Peyer's patch (tissue), 4 donors: ENCODE data around the gene BLVRA. TPM values are rescaled to one million over a fixed set of nuclear protein-coding genes. Genes with fewer than 3 reads are reported as not detected.

Source experiments
- DNase-seq, 3 donors: peaks; one replicate each; pipeline ENCODE4 v3.0.0-alpha.2; 2017 to 2019
- H3K27ac ChIP-seq, 4 donors: fragments of 200-600 bp; sonication (generic); one replicate each; pipeline ENCODE4 v1.5.1; 2016 to 2019
- H3K27me3 ChIP-seq, 2 donors: fragments of 200-600 bp; sonication (generic); one replicate each; pipeline ENCODE4 v1.5.1; 2019
- H3K36me3 ChIP-seq, 3 donors: fragments of 200-600 bp; sonication (generic); one replicate each; pipeline ENCODE4 v1.5.1; 2016 to 2019
- H3K4me1 ChIP-seq, 4 donors: fragments of 200-600 bp; sonication (generic); one replicate each; pipeline ENCODE4 v1.5.1; 2016 to 2019
- H3K4me3 ChIP-seq, 4 donors: fragments of 200-600 bp; sonication (generic); 1 replicate in 3 of 4; 2 replicates in 1 of 4; pipeline ENCODE4 v1.5.1; 2016 to 2019; ENCODE audit warnings: mild to moderate bottlenecking in 1 of 4
- H3K9me3 ChIP-seq, 4 donors: fragments of 200-600 bp; sonication (generic); one replicate each; pipeline ENCODE4 v1.5.1; 2016 to 2019; ENCODE audit warnings: mild to moderate bottlenecking in 1 of 4
- POLR2A ChIP-seq, 2 donors: fragments of 450-650 bp; IDR thresholded peaks; one replicate each; pipeline ENCODE4 v1.5.1; 2017; ENCODE audit warnings: antibody characterized with exemption in 2 of 2, mild to moderate bottlenecking in 2 of 2, moderate library complexity in 2 of 2
- total RNA-seq, 4 donors: library from RNA; depleted of rRNA; stranded (reverse); fragments of >200 nt; gene quantifications; one replicate each; pipeline ENCODE4 v1.1.0, GENCODE V29; 2016
- TF ChIP-seq, protein P1 (sequence below), 6 experiments: fragments of 450-650 bp in 4 of 6; fragments of 200-600 bp in 2 of 6; sonication (generic) in 1 of 6; IDR thresholded peaks; one replicate each; pipeline ENCODE4 v1.5.1; 2017 to 2019; ENCODE audit warnings: antibody characterized with exemption in 6 of 6, mild to moderate bottlenecking in 3 of 6, moderate library complexity in 1 of 6

Gene BLVRA
- total RNA-seq, 4 donors from 2014 or later = 2.8 to 38.8 (median 11.5) TPM

DNA sequence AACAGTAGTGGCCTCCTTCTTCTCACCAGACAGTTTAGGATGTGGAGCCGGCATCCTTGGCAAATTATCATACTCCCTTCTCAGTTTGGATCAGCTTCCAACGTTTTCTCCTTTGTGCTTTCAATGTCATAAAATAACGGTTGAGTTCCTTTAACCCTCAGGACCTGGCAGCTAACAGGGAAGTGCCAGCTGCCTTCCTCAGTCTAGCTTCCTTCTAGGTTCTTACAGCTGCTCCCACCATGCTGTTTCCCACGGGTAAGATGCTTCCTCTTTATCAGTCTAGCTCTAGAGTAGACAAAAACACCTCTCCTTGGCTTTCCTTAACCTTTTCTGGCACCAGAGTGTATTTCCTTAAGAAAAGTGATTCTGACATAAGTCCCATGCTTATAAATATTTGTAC, 33.2 kb downstream of the BLVRA start:
- no peaks in the 10 kb centered on the region for H3K9me3 ChIP-seq
- H3K4me1 ChIP-seq = peaks cover 0 to 5% (median 0%) of the 10 kb centered on the region in 4 donors
- H3K4me3 ChIP-seq = no peak overlapping the region
- H3K36me3 ChIP-seq = peaks cover 0 to 30% (median 0%) of the 10 kb centered on the region in 3 donors
- H3K27ac ChIP-seq = peak overlapping the region in 1 of 4 donors; percentile 33
- H3K27me3 ChIP-seq = no peaks in the 10 kb centered on the region
- TF ChIP-seq POLR2A (IDR thresholded peaks at IDR 0.05) = no peak
- TF ChIP-seq, protein P1, sequence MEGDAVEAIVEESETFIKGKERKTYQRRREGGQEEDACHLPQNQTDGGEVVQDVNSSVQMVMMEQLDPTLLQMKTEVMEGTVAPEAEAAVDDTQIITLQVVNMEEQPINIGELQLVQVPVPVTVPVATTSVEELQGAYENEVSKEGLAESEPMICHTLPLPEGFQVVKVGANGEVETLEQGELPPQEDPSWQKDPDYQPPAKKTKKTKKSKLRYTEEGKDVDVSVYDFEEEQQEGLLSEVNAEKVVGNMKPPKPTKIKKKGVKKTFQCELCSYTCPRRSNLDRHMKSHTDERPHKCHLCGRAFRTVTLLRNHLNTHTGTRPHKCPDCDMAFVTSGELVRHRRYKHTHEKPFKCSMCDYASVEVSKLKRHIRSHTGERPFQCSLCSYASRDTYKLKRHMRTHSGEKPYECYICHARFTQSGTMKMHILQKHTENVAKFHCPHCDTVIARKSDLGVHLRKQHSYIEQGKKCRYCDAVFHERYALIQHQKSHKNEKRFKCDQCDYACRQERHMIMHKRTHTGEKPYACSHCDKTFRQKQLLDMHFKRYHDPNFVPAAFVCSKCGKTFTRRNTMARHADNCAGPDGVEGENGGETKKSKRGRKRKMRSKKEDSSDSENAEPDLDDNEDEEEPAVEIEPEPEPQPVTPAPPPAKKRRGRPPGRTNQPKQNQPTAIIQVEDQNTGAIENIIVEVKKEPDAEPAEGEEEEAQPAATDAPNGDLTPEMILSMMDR (IDR thresholded peaks at IDR 0.05) = no peak
- no peak for DNase-seq

DNA sequence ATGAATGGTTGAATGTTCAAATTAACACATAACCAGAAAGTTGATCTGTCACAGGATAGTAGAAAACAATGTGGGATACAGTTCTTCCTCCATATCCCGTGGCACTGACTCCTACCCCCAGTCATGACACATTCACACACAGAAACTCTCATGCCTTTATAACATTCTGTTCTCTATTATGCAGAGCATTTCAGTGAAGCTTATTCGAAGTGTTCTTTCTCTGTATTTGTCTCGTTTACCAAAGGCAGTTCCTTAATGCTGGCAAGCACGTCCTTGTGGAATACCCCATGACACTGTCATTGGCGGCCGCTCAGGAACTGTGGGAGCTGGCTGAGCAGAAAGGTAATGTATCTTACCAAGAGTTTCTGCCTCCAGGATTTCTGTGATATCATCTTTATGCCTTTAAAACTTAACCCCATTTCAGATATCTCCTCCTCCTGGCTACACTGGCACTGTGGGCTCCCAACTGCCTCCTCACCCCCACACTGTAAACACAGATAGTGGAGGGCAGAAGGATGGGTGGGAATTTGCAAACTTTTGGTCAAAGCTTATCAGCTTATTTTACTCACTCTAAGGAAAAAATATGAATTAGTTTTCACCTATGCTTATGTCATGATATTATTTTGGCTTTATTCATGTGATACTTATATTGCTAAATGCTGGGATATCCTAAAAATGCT, 34.1 kb downstream of the BLVRA start:
- H3K27me3 ChIP-seq = no peaks in the 10 kb centered on the region
- no peak overlapping the region for H3K4me3 ChIP-seq
- no peak for DNase-seq
- TF ChIP-seq, protein P1 (IDR thresholded peaks at IDR 0.05) = no peak
- TF ChIP-seq POLR2A (IDR thresholded peaks at IDR 0.05) = no peak
- H3K27ac ChIP-seq = no peak overlapping the region
- peaks cover 0 to 35% (median 0%) of the 10 kb centered on the region in 3 donors for H3K36me3 ChIP-seq
- no peaks in the 10 kb centered on the region for H3K9me3 ChIP-seq
- peaks cover 0 to 5% (median 0%) of the 10 kb centered on the region in 4 donors for H3K4me1 ChIP-seq

DNA sequence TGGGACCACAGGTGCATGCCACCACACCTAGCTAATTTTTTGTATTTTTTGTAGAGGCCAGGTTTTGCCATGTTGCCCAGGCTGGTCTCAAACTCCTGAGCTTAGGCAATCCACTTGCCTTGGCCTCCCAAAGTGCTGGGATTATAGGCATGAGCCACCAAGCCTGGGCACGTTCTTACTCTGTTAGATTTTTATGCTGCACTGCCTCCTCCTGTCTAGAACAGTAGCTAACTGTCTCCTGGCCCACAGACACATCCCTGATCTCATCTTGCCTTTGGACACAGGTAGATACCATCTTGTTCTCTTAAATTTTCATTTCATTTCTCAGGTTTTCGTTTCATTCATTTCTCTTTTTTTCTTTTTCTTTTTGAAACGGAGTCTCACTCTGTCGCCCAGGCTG, 41.1 kb downstream of the BLVRA start:
- TF ChIP-seq, protein P1 (IDR thresholded peaks at IDR 0.05) = peak in 3 of 6 experiments; percentile 25 to 36 (median 34)
- TF ChIP-seq POLR2A (IDR thresholded peaks at IDR 0.05) = no peak
- DNase-seq = no peak
- Histone ChIP-seq H3K27ac (no peak overlapping the region), H3K4me3 (no peak overlapping the region), H3K9me3 (no peaks in the 10 kb centered on the region), H3K27me3 (no peaks in the 10 kb centered on the region), H3K4me1 (no peaks in the 10 kb centered on the region), H3K36me3 (peaks cover 0 to 31% (median 0%) of the 10 kb centered on the region in 3 donors)

DNA sequence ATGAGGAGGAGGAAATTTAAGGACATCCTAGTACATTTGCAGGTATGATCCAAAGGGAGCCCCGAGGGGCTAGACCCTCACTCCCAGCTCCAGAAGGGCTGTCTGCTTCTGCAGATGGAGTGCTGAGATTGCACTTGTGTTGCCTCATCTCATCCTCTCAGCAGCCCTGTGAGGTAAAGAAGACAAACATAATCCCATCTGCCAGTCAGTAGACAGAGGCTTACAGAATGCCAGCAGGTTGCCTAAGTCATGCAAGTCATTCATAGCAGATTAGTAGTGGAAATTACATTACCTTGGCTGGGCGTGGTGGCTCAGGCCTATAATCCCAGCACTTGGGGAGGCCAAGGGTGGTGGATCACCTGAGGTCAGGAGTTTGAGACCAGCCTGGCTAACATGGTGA, 45.4 kb downstream of the BLVRA start:
- peaks cover 0 to 58% (median 0%) of the 10 kb centered on the region in 3 donors for H3K36me3 ChIP-seq
- H3K4me1 ChIP-seq = no peaks in the 10 kb centered on the region
- no peaks in the 10 kb centered on the region for H3K9me3 ChIP-seq
- H3K4me3 ChIP-seq = no peak overlapping the region
- H3K27ac ChIP-seq = no peak overlapping the region
- H3K27me3 ChIP-seq = no peaks in the 10 kb centered on the region
- TF ChIP-seq POLR2A (IDR thresholded peaks at IDR 0.05) = no peak
- TF ChIP-seq, protein P1 (IDR thresholded peaks at IDR 0.05) = no peak
- DNase-seq = no peak

DNA sequence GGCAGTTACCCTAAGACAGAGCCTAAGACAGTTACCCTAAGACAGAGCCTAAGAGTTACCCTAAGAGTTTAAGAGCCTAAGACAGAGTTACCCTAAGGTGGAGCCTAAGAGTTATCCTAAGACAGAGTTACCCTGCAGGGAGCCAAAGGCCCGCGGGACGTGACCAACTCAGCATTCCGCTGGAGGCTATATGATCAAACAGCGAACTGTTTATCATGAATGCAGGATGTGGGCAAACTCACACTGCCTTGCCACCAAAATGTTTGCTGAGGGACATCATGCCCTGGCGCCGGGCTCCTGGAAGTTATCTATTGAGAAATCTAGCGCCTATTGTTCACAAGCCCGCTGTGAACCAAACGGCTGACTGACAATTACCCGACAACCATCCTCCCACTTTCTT, 49.9 kb downstream of the BLVRA start:
- Histone ChIP-seq H3K36me3 (peaks cover 0 to 43% (median 0%) of the 10 kb centered on the region in 3 donors), H3K4me1 (no peaks in the 10 kb centered on the region), H3K4me3 (no peak overlapping the region), H3K27ac (no peak overlapping the region), H3K27me3 (no peaks in the 10 kb centered on the region), H3K9me3 (no peaks in the 10 kb centered on the region)
- no peak for TF ChIP-seq POLR2A (IDR thresholded peaks at IDR 0.05)
- TF ChIP-seq, protein P1 (IDR thresholded peaks at IDR 0.05) = no peak
- DNase-seq = no peak
